SK-N-MC (cell line): ENCODE data around the gene IFT27.

Experiments used
- EZH2 ChIP-seq: fragments of 200-600 bp; sonication (generic); IDR thresholded peaks from one replicate; pipeline ENCODE4 v1.6.1; 2017; ENCODE audit warnings: antibody characterized with exemption
- POLR2AphosphoS5 ChIP-seq: IDR thresholded peaks from 2 replicates; pipeline ENCODE4 v1.6.1; 2012; ENCODE audit warnings: mild to moderate bottlenecking, low read depth, low read length, borderline replicate concordance

GRCh38 chr22:36764060-36764459 lies 11.9 kb downstream of the IFT27 start:
- TF ChIP-seq POLR2AphosphoS5: no peak
- TF ChIP-seq EZH2: no peak
